Measurements from ENCODE around the gene PSENEN. TPM values are rescaled to one million over a fixed set of nuclear protein-coding genes. Genes with fewer than 3 reads are reported as not detected.
A peak's percentile ranks its signal among the peaks of the same experiment; 100 is the strongest.

The PSENEN gene
- total RNA-seq, 1 donor from 2014 or later: 40.7 TPM

GRCh38 chr19:35743640-35744429 is 1.6 kb upstream of the PSENEN start:
- ATAC-seq (ENCODE audit: poor library complexity) (no peak), DNase-seq (no peak)
- intact Hi-C loops (cut with DNase I): no loop called here

- intact Hi-C loops (cut with DNase I): no loop called here
- ATAC-seq (ENCODE audit: poor library complexity): peak; percentile 79
Measured at GRCh38 chr19:35744430-35745327, 772 bp upstream of the PSENEN start.

GRCh38 chr19:35746087-35746462 is 624 bp downstream of the PSENEN start:
- no peak for ATAC-seq (ENCODE audit: poor library complexity)
- DNase-seq: no peak
- intact Hi-C loops (cut with DNase I): no loop called here

More at GRCh38 chr19:35744430-35745327, 772 bp upstream of the PSENEN start:
- DNase-seq: peak; percentile 96

GRCh38 chr19:35746531-35746930 is 1.1 kb downstream of the PSENEN start:
- ATAC-seq (ENCODE audit: poor library complexity): no peak
- intact Hi-C loops (cut with DNase I): no loop called here
- peak; percentile 41 for DNase-seq

GRCh38 chr19:35748106-35749020 is 2.9 kb downstream of the PSENEN start, which contains the start of gene LIN37:
Gene LIN37 (plus strand): TSS chr19:35748576. CDS start chr19:35748725, 149 bp downstream.
- DNase-seq (peak; percentile 99), ATAC-seq (ENCODE audit: poor library complexity) (peak; percentile 86)
- intact Hi-C loops (cut with DNase I): no loop called here

GRCh38 chr19:35750167-35750566 is 4.7 kb downstream of the PSENEN start:
- intact Hi-C loops (cut with DNase I): no loop called here
- no peak for DNase-seq
- no peak for ATAC-seq (ENCODE audit: poor library complexity)

GRCh38 chr19:35751839-35752745 is 6.6 kb downstream of the PSENEN start:
- ATAC-seq (ENCODE audit: poor library complexity): no peak
- peak; percentile 47 for DNase-seq
- intact Hi-C loops (cut with DNase I): no loop called here

- DNase-seq: peak; percentile 48
- intact Hi-C loops (cut with DNase I): no loop called here
- ATAC-seq (ENCODE audit: poor library complexity): no peak
Measured at GRCh38 chr19:35752746-35753350, 7.4 kb downstream of the PSENEN start.

GRCh38 chr19:35753634-35754369 is 8.4 kb downstream of the PSENEN start:
- peak; percentile 51 for DNase-seq
- intact Hi-C loops (cut with DNase I): no loop called here
- no peak for ATAC-seq (ENCODE audit: poor library complexity)

- intact Hi-C loops (cut with DNase I): loop anchor here (5.0 kb wide), 1 partner anchor 178 kb away; no protein-coding TSS in a partner anchor
- DNase-seq: peak; percentile 46
- ATAC-seq (ENCODE audit: poor library complexity): no peak
Measured at GRCh38 chr19:35754370-35755130, 9.1 kb downstream of the PSENEN start.

- no peak for ATAC-seq (ENCODE audit: poor library complexity)
Measured at GRCh38 chr19:35755131-35755549, 9.7 kb downstream of the PSENEN start.

GRCh38 chr19:35755550-35756376 is 10.3 kb downstream of the PSENEN start:
- peak; percentile 60 for ATAC-seq (ENCODE audit: poor library complexity)
- intact Hi-C loops (cut with DNase I): loop anchor here (5.0 kb wide), 1 partner anchor 177 kb away; no protein-coding TSS in a partner anchor
- DNase-seq: peak; percentile 94

More at GRCh38 chr19:35755131-35755549, 9.7 kb downstream of the PSENEN start:
- intact Hi-C loops (cut with DNase I): loop anchor here (5.0 kb wide), 1 partner anchor 177 kb away; no protein-coding TSS in a partner anchor
- DNase-seq: no peak

- ATAC-seq (ENCODE audit: poor library complexity) (peak; percentile 47), DNase-seq (peak; percentile 88)
- intact Hi-C loops (cut with DNase I): loop anchor here (5.0 kb wide), 1 partner anchor 176 kb away; no protein-coding TSS in a partner anchor
Measured at GRCh38 chr19:35756377-35757230, 11.2 kb downstream of the PSENEN start, which contains the start of gene HSPB6. Gene HSPB6 (minus strand): TSS chr19:35757029. CDS start chr19:35757008, 21 bp downstream.

All from Right ventricle myocardium superior (tissue), 1 donor.